Epithelial cell of esophagus (primary cell): ENCODE results near the gene TMEM248.
"Not testable (repeated sequence)": the region's sequence is repeated elsewhere in the genome, so short reads cannot be mapped to it uniquely, and the experiment has no call there.

Source experiments
- DNase-seq: peaks from one replicate; pipeline ENCODE4 v3.0.0; 2010; ENCODE audit warnings: low read depth
- H3K4me3 ChIP-seq: 2 replicates; pipeline ENCODE4 v1.5.1; 2011; ENCODE audit warnings: mild to moderate bottlenecking, low read length, control low read depth
- TF ChIP-seq, protein P1 (sequence below): IDR thresholded peaks from 2 replicates; pipeline ENCODE4 v1.5.1; 2011; ENCODE audit warnings: low read depth, mild to moderate bottlenecking, low read length, control low read depth, inconsistent platforms; ENCODE audit not compliant: insufficient read depth; ENCODE audit errors: missing control alignments

Gene TMEM248

DNA sequence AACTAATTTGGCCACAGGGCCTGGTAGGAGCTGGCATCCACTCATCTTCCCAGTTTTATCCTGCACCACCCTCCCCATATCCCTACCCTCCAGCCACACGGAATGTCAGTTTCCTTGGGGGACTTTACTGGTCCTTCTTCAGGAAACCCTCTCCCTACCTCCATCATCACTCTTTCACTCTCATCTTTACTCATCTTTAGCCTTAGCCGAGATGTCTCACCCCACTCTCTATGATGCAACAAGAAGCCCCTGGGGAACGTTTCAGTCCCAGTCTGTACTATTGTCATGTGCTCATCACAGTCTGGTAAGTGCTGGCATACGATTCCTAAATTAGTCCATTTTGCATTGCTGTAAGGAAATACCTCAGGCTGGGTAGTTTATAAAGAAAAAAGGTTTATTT is 34.9 kb upstream of the TMEM248 start:
- DNase-seq = no peak
- no peak overlapping the region for H3K4me3 ChIP-seq
- TF ChIP-seq, protein P1, sequence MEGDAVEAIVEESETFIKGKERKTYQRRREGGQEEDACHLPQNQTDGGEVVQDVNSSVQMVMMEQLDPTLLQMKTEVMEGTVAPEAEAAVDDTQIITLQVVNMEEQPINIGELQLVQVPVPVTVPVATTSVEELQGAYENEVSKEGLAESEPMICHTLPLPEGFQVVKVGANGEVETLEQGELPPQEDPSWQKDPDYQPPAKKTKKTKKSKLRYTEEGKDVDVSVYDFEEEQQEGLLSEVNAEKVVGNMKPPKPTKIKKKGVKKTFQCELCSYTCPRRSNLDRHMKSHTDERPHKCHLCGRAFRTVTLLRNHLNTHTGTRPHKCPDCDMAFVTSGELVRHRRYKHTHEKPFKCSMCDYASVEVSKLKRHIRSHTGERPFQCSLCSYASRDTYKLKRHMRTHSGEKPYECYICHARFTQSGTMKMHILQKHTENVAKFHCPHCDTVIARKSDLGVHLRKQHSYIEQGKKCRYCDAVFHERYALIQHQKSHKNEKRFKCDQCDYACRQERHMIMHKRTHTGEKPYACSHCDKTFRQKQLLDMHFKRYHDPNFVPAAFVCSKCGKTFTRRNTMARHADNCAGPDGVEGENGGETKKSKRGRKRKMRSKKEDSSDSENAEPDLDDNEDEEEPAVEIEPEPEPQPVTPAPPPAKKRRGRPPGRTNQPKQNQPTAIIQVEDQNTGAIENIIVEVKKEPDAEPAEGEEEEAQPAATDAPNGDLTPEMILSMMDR = no peak

DNA sequence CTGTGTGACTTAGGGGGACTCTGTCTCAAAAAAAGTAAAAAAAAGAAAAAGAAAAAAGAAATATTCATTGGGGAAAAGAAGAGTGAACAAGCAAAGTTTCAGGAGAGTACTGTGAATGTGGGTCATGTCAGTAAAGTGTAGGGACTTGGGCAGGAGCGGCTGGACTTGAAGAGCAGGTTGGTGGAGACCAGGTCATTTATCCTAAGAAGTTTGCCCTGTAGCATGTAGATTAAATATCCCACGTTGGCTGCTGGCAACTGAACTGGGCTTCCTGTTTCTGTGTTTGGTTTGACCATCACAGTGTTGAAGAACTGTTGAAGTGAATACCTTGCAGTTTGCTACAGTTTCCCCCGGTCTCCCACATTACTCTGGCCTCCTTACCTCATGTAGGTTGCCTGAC is 32.8 kb upstream of the TMEM248 start:
- not testable (repeated sequence) for H3K4me3 ChIP-seq
- peak; percentile 5 for DNase-seq

DNA sequence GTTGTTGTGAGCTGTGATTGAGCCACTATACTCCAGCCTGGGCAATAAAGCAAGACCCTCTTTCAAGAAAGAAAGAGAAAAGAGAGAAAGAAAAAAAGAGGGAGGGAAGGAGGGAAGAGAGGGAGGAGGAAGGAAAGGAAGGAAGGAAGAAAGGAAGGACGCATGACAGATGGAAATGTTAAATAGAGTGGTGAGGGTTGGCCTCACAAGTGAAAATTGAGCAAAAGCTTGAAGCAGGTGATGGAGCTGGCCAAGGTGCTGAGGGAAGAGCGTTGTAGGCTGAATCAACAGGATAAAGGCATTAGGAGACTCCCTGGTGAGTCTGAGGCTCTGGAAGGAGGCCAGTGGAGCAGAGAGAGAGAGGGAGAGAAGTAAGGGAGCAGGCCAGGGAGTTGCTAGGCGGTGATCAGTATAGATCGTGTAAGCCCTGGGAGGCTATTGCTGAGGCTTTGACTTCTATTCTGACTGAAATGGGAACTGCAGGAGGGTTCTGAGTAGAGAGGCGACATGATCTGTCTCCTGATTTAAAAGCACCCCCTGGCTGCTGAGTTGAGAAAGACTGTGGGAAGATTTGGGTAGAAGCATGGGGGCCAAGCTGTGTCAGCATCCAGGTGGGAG is 26.5 kb upstream of the TMEM248 start:
- peak; percentile 51 for DNase-seq
- TF ChIP-seq, protein P1 = peak; percentile 19
- H3K4me3 ChIP-seq = no peak overlapping the region

DNA sequence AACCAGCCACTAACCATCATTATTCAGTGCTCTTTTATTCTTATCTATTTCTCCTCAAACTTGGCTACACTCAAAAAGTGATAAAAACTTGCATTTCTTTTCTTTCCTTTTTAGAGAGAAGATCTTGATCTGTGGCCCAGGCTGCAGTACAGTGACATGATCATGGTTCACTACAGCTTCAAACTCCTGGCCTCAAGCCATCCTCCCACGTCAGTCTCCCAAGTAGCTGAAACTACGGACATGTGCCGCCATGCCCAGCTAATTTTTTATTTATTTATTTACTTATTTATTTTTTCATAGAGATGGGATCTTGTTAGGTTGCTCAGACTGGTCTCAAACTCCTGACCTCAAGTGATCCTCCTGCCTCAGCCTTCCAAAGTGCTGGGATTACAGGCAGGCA is 24.6 kb upstream of the TMEM248 start:
- peak; percentile 61 for DNase-seq
- TF ChIP-seq, protein P1 = no peak
- H3K4me3 ChIP-seq = no peak overlapping the region

DNA sequence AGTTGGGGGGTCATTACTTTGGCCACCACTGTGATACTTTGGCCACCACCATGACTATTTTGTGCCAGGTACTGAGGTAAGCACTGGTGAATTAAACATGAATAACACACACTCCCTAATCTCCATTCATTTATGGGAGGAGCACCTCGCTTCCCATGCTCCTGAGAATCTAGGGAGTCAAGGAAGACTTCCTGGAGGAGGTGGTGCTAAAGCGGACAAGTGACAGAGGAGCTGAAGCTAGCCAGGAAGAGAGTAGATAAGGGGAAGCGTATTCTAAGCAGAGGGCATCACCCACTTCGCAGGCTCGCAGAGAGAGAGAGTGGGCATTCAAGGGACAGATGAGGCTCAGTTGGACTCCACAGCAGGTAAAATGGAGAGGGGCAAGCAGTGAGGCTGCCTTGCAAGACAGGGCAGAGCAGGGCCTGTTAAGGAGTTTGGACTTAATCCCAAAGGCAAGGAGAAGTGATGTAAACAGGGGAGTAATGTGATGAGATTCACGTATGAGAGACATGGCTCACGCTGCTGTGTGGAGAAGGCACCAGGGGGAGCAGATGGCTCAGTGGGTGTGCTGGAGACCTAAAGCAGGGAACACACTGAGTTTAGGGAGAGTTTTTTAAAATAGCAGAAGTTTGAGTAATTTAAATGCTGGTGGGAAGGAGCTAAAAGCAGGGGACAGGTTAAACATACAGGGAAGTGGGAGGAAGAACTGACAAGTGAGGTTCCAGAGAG is 21.3 kb upstream of the TMEM248 start:
- TF ChIP-seq, protein P1 = no peak
- no peak for DNase-seq
- no peak overlapping the region for H3K4me3 ChIP-seq

DNA sequence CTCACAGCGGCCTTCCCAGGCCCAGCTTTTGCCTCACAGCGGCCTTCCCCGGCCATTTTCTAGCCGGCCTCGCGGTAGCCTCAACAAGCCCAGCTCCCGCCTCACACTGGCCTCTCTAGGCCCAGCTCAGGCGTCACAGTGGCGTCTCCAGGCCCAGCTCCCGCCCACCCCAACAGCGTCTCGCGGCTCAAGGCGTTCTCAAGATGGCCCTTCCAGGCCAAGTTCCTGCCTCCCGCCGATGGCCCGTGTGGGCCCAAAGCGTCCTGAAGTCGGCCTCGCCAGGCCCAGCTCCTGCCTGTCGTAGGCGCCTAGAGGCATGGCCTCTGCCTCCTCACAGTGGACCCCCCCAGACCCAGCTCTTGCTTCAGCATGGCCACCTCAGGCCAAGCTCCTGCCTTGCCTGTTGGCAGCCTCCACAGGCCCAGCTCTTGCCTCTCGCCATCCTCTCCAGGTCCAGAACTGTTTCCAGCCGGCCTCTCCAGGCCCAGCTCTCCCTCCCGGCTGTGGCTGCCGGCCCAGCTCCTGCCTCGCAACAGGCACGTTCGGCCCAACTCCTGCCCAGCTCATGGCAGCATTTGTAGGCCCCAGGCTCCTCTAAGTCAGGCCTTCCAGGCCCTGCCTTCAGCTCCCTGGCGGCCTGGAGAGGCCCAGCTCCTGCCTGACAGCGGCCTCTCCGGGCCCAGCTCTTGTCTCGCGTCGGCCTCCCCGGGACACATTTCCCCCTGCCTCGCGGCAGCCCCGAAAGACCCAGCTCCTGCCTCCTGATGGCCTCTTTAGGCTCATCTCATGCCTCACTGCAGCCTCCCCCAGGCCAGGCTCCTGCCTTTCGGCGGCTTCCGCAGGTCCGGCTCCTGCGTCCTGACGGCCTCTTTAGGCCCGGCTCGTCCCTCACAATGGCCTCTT is 18.8 kb upstream of the TMEM248 start:
- TF ChIP-seq, protein P1 = no peak
- DNase-seq = no peak
- H3K4me3 ChIP-seq = no peak overlapping the region

DNA sequence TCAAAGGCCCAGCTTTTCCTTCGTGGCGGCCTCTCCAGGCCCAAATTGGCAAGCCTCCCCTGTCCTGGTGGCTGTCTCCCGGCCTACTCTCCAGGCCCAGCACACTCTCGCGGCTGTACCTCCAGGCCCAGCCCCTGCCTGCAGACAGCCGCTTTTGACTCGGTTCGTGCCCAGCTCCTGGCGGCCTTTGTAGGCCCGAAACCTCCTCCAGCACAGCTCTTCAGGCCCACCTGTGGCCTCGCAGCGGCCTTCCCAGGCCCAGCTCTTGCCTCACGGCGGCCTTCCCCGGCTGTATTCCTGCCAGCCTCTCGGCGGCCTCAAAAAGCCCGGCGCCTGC is 18.2 kb upstream of the TMEM248 start:
- TF ChIP-seq, protein P1 = no peak
- H3K4me3 ChIP-seq = no peak overlapping the region
- no peak for DNase-seq
